NOMO-1 treated with dmso at 0.1 percent for 144 hours (cell line): Measurements from ENCODE around the gene DSCAML1.
"Not testable (repeated sequence)": the region's sequence is repeated elsewhere in the genome, so short reads cannot be mapped to it uniquely, and the experiment has no call there.

Source experiments
- DNase-seq: peaks from one replicate; lab custom pipeline; 2025; ENCODE audit not compliant: unreplicated experiment; lab: John Stamatoyannopoulos, UW

Gene DSCAML1

DNA sequence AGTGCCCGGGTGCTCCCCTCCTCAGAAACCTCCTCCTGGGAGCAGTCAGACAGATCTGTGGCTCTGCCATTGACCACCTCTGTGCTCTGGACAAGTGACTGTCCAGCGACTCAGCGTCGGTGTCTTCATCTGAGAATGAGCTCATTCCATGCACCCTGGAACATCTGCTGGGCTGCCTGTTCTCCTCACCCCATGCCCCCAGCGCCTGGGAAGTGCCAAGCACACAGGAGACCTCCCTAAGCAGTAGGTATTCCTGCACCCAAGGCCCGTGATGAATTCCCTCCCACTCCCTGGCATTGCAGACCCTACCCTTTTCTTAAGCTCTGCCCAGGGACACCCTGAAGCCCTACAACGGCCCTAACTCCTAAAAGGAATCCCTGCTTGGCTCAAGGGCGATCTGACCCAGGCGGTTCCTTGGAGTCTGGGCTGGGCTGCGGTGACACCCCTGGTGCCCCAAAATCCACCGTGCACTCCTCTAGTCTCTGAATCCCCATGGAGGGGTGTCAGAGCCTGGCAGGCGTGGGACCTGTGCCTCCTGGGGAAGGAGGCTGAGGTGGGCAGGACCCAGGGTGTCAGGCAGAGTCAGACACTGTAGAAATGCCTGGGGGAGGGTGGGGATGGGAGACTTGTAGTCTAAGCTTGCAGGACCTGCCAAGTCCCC lies 377.4 kb downstream of the DSCAML1 start:
- DNase-seq = no peak

DNA sequence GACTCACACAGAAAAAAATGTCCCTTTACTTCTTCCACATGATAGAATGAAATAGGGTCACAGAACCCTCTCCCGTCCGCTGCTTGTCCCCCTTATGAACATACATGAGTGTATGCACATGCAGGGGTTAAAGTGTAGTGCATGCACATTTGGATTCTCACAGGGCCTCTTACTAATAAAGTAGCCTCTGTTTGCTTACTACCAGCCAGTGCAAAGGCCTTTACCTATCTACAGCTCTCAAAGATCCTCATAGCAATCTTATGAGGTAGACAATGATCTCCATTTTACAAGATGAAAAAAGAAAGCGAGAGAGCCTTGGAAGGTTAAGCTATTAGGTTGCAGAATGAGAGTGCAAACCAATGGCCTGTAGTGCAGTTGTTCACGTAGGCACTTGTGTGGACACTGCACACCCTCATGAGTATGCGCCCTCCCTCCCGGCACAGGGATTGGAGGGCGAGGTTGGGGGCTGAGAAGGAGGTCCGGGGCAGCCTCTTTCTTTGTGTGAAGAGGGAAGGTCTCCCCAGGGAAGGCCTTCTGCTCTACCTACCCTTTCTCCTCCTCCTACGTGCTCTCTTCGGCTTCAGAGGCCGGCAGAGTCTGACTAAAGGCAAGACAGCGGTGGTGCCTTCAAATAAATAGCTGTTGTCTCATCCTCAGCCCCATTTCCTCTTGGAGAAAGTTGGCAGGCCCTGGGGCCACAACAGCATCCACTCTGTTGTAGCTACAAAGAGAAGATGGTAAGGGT lies 378.1 kb downstream of the DSCAML1 start:
- DNase-seq = no peak

GRCh38 chr11:117417856-117418255 lies 379.2 kb downstream of the DSCAML1 start:
- DNase-seq = no peak

- no peak for DNase-seq
These were observed 379.7 kb downstream of the DSCAML1 start for GRCh38 chr11:117417342-117417741.

GRCh38 chr11:117415358-117415896 lies 381.6 kb downstream of the DSCAML1 start:
- no peak for DNase-seq

GRCh38 chr11:117414724-117415123 lies 382.3 kb downstream of the DSCAML1 start:
- no peak for DNase-seq

DNA sequence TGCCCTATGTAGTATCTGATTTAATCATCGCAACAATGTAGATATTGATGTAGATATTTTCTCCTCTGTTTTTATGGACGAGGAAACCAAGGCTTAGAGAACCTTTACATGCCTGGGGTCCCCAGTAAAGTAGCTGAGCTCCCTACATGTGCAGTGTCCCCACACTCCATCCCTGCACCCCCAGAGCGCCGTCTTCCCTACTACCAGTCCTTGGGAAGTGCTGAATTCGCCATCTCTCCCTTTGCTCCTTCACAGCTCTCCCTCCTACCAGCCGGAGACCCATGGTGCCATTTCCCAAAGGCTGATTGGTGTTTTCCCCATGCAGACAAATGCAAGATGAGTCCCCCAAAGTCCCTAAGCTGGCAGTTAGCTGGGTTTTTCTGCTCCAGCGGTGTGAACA lies 383.4 kb downstream of the DSCAML1 start:
- no peak for DNase-seq

DNA sequence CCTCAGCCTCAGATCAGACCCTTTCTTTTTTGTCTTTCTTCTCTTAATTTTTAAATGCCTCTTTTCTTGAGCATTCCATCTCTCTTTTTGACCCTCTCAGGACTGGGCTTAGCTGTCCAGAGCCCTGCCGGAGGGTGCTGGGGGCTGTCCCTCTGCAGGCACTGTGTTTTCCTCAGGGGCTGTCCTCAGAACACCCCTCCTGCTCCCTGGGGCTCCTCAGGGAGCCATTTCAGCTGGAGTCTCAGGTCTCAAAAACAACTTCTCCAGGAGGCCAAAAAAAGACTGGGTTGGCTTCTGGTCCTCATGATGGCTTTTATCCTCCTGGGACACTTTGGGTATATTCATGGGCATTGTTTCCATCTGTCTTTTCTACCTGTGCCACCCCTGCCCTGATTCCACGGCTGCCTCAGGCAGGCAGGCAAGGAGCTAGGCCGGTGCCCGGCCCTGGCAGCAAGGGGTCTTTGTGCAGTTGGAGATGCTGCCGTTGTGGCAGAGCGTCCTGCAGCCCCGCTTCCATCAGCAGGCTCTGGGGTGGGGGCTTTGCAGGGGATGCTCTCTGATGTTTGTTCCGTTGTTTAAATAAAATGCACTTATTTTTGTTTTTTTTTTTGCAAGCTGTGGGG lies 384.3 kb downstream of the DSCAML1 start:
- no peak for DNase-seq

- no peak for DNase-seq
These were observed 384.8 kb downstream of the DSCAML1 start for GRCh38 chr11:117412176-117412575.

DNA sequence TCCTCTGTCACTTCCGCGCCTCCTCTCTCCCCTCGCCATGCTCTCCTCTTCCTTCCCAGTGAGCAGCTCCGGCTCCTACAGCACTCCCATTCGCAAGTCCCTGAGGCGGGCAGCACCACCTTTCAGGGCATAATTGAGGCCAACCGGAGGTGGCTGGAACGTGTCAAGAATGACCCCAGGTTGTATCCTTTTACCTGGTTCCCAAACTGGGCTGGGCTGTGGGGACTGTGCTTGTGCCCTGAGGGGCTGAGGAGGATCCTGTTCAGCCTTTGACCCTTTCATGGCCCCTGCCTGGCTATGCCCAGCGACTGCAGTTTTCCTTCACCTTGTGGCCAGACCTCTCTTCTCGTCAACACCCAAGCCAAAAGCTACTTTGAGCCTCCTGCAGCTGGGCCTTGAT lies 385.3 kb downstream of the DSCAML1 start:
- DNase-seq = no peak

DNA sequence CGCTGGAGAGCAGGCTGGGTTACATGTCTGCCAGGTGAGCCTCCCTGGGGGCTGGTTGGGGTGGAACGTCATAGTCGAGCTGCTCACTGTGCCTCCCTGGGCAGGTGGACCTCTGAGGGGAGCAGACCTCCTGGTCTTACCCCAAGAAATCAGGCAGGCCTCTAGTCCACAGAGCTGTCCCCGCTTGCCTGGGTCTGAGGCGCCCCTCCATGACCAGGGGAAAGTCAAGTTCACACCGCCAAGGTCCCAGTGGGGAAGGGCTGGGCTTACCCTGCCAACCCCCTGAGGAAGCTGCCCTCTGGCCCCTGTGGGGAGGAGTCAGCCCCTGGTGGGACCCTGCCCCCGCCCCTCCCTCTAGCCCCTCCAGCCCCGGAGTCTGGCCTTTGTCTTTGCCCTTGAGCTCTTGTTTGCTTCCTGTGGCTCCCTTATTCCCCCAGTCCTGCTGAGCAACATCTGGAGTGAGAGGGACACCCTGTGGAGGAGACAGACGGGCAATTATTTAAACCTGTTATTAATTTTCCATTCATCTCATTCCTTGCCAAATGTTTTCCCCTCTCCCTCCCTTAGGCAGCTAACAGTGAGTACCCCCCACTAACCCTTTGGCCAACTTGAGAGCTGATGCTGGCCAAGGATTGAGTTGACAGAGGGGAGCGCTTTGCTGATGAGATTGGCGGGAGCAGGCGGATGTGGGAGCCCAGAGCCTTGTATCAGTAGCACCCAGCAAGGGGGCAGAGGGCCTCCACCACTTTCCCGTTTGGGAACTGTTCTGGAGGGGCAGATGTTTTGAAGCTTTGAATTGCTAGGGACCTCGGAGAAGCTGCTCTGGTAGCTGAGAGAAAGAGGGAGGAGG lies 385.9 kb downstream of the DSCAML1 start:
- DNase-seq = no peak

DNA sequence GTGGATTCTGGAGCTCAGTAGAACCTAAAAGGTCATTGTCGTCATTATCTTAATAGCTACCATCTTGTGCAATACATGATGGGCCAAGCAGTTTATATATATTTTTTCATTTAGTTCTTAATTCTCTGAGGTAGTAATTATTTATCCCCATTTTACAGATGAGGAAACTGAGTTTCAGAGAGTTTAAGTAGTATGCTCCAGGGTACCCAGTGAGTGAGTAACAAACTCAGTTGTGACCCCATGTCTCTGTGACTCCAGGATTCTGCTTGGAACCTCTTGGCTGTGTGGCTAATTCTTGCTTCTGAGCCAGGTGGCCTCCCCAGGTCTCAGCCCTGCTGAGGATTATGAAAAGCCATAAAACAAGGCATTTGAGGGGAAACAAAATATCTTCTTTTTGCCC lies 386.8 kb downstream of the DSCAML1 start:
- no peak for DNase-seq

DNA sequence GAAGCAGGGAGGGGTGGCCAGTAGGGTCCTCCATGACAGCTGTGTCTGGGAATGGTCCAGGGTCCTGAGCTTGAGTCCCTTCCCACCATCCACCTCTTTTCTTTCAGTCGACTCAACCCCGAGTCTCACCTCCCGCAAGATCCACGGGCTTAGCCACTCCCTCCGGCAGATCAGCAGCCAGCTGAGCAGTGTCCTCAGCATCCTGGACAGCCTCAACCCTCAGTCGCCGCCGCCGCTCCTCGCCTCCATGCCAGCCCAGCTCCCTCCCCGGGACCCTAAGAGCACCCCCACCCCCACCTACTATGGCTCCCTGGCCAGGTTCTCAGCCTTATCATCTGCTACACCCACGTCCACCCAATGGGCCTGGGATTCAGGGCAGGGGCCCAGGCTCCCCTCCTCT lies 387.5 kb downstream of the DSCAML1 start:
- no peak for DNase-seq

GRCh38 chr11:117408356-117408755 lies 388.7 kb downstream of the DSCAML1 start:
- no peak for DNase-seq

- DNase-seq = no peak
These were observed 390.0 kb downstream of the DSCAML1 start for GRCh38 chr11:117407016-117407415.

GRCh38 chr11:117405898-117406297 lies 391.1 kb downstream of the DSCAML1 start:
- DNase-seq = not testable (repeated sequence)

GRCh38 chr11:117399100-117399840 lies 397.7 kb downstream of the DSCAML1 start:
- DNase-seq = not testable (repeated sequence)

GRCh38 chr11:117398618-117399017 lies 398.4 kb downstream of the DSCAML1 start:
- not testable (repeated sequence) for DNase-seq

GRCh38 chr11:117396970-117397369 lies 400.0 kb downstream of the DSCAML1 start:
- no peak for DNase-seq

- DNase-seq = no peak
These were observed 401.5 kb downstream of the DSCAML1 start for GRCh38 chr11:117395476-117395875.
